ENCODE results near the gene LRRC7.

Gene LRRC7

GRCh38 chr1:69888657-69889056 lies 320.9 kb downstream of the LRRC7 start:
- H4K20me1 ChIP-seq (ENCODE audit: insufficient read depth, low read length): no peaks in the 10 kb centered on the region
- TF ChIP-seq CTCF (IDR thresholded peaks at IDR 0.05; ENCODE audit: borderline replicate concordance, extremely low read depth, low read length, poor library complexity, severe bottlenecking) (no peak), EZH2 (IDR thresholded peaks at IDR 0.05; ENCODE audit: borderline replicate concordance, low read depth, low read length, severe bottlenecking) (no peak)
- peaks cover 2% of the 10 kb centered on the region for H3K9me3 ChIP-seq (ENCODE audit: insufficient read depth, low read length, severe bottlenecking)
- DNase-seq: no peak
- H3K36me3 ChIP-seq (ENCODE audit: insufficient read depth, low read length): no peaks in the 10 kb centered on the region
- H3K4me3 ChIP-seq (ENCODE audit: low read depth in 1 of 2, low read length in 2 of 2): no peak overlapping the region
- H3K4me2 ChIP-seq (ENCODE audit: insufficient read depth, low read length): no peak overlapping the region
- ATAC-seq (ENCODE audit: insufficient read depth, low read depth): no peak
- H3K27ac ChIP-seq (ENCODE audit: low read length): no peak overlapping the region
- no peak overlapping the region for H2AFZ ChIP-seq (ENCODE audit: low read depth, low read length)
- no peaks in the 10 kb centered on the region for H3K79me2 ChIP-seq (ENCODE audit: insufficient read depth, low read length)
- H3K4me1 ChIP-seq (ENCODE audit: insufficient read depth, low read length): no peaks in the 10 kb centered on the region
- H3K27me3 ChIP-seq (ENCODE audit: insufficient read depth, low read length, poor library complexity): no peaks in the 10 kb centered on the region
- H3K9ac ChIP-seq (ENCODE audit: low read depth, low read length): no peak overlapping the region

- H3K27ac ChIP-seq (ENCODE audit: low read length): no peak overlapping the region
- ATAC-seq (ENCODE audit: insufficient read depth, low read depth) (no peak), DNase-seq (no peak)
- H3K9me3 ChIP-seq (ENCODE audit: insufficient read depth, low read length, severe bottlenecking): no peaks in the 10 kb centered on the region
- H3K9ac ChIP-seq (ENCODE audit: low read depth, low read length): no peak overlapping the region
- no peak overlapping the region for H3K4me2 ChIP-seq (ENCODE audit: insufficient read depth, low read length)
- no peaks in the 10 kb centered on the region for H3K36me3 ChIP-seq (ENCODE audit: insufficient read depth, low read length)
- no peaks in the 10 kb centered on the region for H3K4me1 ChIP-seq (ENCODE audit: insufficient read depth, low read length)
- no peak for TF ChIP-seq EZH2 (IDR thresholded peaks at IDR 0.05; ENCODE audit: borderline replicate concordance, low read depth, low read length, severe bottlenecking)
- no peak for TF ChIP-seq CTCF (IDR thresholded peaks at IDR 0.05; ENCODE audit: borderline replicate concordance, extremely low read depth, low read length, poor library complexity, severe bottlenecking)
- H2AFZ ChIP-seq (ENCODE audit: low read depth, low read length): no peak overlapping the region
- no peaks in the 10 kb centered on the region for H3K79me2 ChIP-seq (ENCODE audit: insufficient read depth, low read length)
- no peaks in the 10 kb centered on the region for H4K20me1 ChIP-seq (ENCODE audit: insufficient read depth, low read length)
- H3K4me3 ChIP-seq (ENCODE audit: low read depth in 1 of 2, low read length in 2 of 2): no peak overlapping the region
- H3K27me3 ChIP-seq (ENCODE audit: insufficient read depth, low read length, poor library complexity): no peaks in the 10 kb centered on the region
Observed at GRCh38 chr1:69898403-69898947, 330.8 kb downstream of the LRRC7 start.

DNA sequence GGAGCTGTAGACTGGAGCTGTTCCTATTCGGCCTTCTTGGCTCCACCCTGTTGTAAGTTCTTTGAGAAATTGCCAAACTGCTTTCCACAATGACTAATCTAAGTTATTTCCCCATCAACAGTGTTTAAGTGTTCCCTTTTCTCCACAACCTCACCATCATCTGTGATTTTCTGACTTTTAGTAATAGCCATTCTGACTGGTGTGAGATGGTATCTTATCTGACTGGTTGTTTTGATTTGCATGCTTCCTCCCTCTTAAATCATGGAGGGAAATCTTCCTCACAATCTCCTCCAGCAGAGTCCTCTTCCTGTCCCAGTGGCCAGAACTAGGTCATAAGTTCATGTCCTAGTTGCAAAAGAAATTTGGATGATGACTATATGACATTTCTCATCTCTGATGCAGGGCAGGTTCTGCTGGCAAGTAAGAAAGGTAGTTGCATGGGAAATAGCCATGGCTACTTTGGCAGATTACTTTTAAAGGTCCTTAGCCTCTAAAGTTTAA lies 343.6 kb downstream of the LRRC7 start:
- TF ChIP-seq CTCF (IDR thresholded peaks at IDR 0.05; ENCODE audit: borderline replicate concordance, extremely low read depth, low read length, poor library complexity, severe bottlenecking) (no peak), EZH2 (IDR thresholded peaks at IDR 0.05; ENCODE audit: borderline replicate concordance, low read depth, low read length, severe bottlenecking) (no peak)
- H3K4me2 ChIP-seq (ENCODE audit: insufficient read depth, low read length): no peak overlapping the region
- H3K4me3 ChIP-seq (ENCODE audit: low read depth in 1 of 2, low read length in 2 of 2): no peak overlapping the region
- DNase-seq (no peak), ATAC-seq (ENCODE audit: insufficient read depth, low read depth) (no peak)
- H3K4me1 ChIP-seq (ENCODE audit: insufficient read depth, low read length): no peaks in the 10 kb centered on the region
- H3K79me2 ChIP-seq (ENCODE audit: insufficient read depth, low read length): no peaks in the 10 kb centered on the region
- no peaks in the 10 kb centered on the region for H4K20me1 ChIP-seq (ENCODE audit: insufficient read depth, low read length)
- no peaks in the 10 kb centered on the region for H3K27me3 ChIP-seq (ENCODE audit: insufficient read depth, low read length, poor library complexity)
- H3K9ac ChIP-seq (ENCODE audit: low read depth, low read length): no peak overlapping the region
- no peaks in the 10 kb centered on the region for H3K36me3 ChIP-seq (ENCODE audit: insufficient read depth, low read length)
- no peaks in the 10 kb centered on the region for H3K9me3 ChIP-seq (ENCODE audit: insufficient read depth, low read length, severe bottlenecking)
- no peak overlapping the region for H2AFZ ChIP-seq (ENCODE audit: low read depth, low read length)
- H3K27ac ChIP-seq (ENCODE audit: low read length): no peak overlapping the region

All from DND-41 (cell line).